Loucy (cell line): ENCODE data around the gene SLC12A5.
A peak's percentile ranks its signal among the peaks of the same experiment; 100 is the strongest.

Experiments
- H2AFZ ChIP-seq: fragments of 200-600 bp; sonication (generic); 2 replicates; pipeline ENCODE4 v1.6.0; 2016; ENCODE audit warnings: antibody characterized with exemption, mild to moderate bottlenecking, low read length, moderate library complexity
- H3F3A ChIP-seq: fragments of 200-600 bp; 2 replicates; pipeline ENCODE4 v1.6.0; 2016; ENCODE audit warnings: antibody characterized with exemption, low read depth, mild to moderate bottlenecking
- H3K27me3 ChIP-seq: fragments of 200-600 bp; sonication (generic); 2 replicates; pipeline ENCODE4 v1.6.1; 2014; ENCODE audit warnings: low read length, mild to moderate bottlenecking; ENCODE audit not compliant: insufficient read depth, poor library complexity, severe bottlenecking
- H3K36me3 ChIP-seq: fragments of 200-600 bp; sonication (generic); 2 replicates; pipeline ENCODE4 v1.6.1; 2016; ENCODE audit warnings: low read length; ENCODE audit not compliant: insufficient read depth
- H3K4me1 ChIP-seq: fragments of 200-600 bp; sonication (generic); 2 replicates; pipeline ENCODE4 v1.5.1; 2014; ENCODE audit warnings: low read length, mild to moderate bottlenecking; ENCODE audit not compliant: insufficient read depth, poor library complexity, severe bottlenecking
- H3K4me2 ChIP-seq: fragments of 200-600 bp; sonication (generic); 2 replicates; pipeline ENCODE4 v1.6.0; 2014; ENCODE audit warnings: antibody characterized with exemption, low read length, low read depth, mild to moderate bottlenecking; ENCODE audit not compliant: poor library complexity, severe bottlenecking
- H3K4me3 ChIP-seq: fragments of 200-600 bp; sonication (generic); 2 replicates; pipeline ENCODE4 v1.5.1; 2014; ENCODE audit warnings: low read length, mild to moderate bottlenecking, mixed read lengths; ENCODE audit not compliant: poor library complexity, severe bottlenecking
- H3K79me2 ChIP-seq: fragments of 200-600 bp; sonication (generic); 2 replicates; pipeline ENCODE4 v1.6.1; 2014; ENCODE audit warnings: low read length; ENCODE audit not compliant: insufficient read depth
- H3K9ac ChIP-seq: fragments of 200-600 bp; sonication (generic); 2 replicates; pipeline ENCODE4 v1.6.0; 2014; ENCODE audit warnings: mild to moderate bottlenecking, low read depth, low read length, moderate library complexity; ENCODE audit not compliant: poor library complexity, severe bottlenecking
- H3K9me2 ChIP-seq: fragments of 200-600 bp; sonication (generic); replicated peaks from 2 replicates; pipeline ENCODE4 v1.6.1; 2016; ENCODE audit warnings: low read depth, low read length, mixed read lengths
- H3K9me3 ChIP-seq: fragments of 200-600 bp; sonication (generic); 2 replicates; pipeline ENCODE4 v1.6.1; 2014; ENCODE audit warnings: mild to moderate bottlenecking, antibody characterized with exemption, low read length, low read depth; ENCODE audit not compliant: insufficient read depth
- H4K20me1 ChIP-seq: fragments of 200-600 bp; sonication (generic); 2 replicates; pipeline ENCODE4 v1.6.0; 2014; ENCODE audit warnings: antibody characterized with exemption, low read length, mild to moderate bottlenecking; ENCODE audit not compliant: insufficient read depth, poor library complexity, severe bottlenecking
- EZH2phosphoT487 ChIP-seq: fragments of 200-600 bp; IDR thresholded peaks from 2 replicates; pipeline ENCODE4 v1.6.1; 2018; ENCODE audit warnings: antibody characterized with exemption, mild to moderate bottlenecking, moderate library complexity, borderline replicate concordance
- TF ChIP-seq, protein P1 (sequence below): fragments of 200-600 bp; sonication (generic); conservative IDR thresholded peaks from 2 replicates; pipeline ENCODE4 v1.5.1; 2014; ENCODE audit warnings: mild to moderate bottlenecking, antibody characterized with exemption, low read length

The SLC12A5 gene

DNA sequence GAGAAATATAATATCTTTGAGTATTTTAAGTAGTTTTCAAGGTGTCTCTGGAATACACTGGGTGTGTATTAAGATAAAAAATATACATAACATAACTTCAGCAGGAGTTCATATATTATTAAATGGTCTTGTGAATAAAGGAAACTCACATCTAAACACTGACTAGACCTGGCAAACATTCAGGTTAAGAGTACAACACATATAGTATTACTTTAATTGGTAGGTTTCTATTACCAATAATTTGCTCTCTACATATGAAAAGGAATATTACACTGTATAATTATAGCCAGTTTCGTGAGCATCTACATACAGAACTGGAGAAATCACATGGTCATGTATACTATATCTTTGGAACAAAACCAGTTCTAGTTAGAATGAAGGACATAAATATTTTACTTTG is 52.1 kb downstream of the SLC12A5 start:
- Histone ChIP-seq H3K27me3 (no peaks in the 10 kb centered on the region), H3K79me2 (peaks cover 85% of the 10 kb centered on the region), H3K4me2 (peak overlapping the region; percentile 88), H3K9me3 (no peaks in the 10 kb centered on the region), H3K9me2 (no peaks in the 10 kb centered on the region), H3K9ac (no peak overlapping the region), H3K4me3 (no peak overlapping the region), H3F3A (no peaks in the 10 kb centered on the region), H4K20me1 (peaks cover 91% of the 10 kb centered on the region), H2AFZ (no peak overlapping the region), H3K4me1 (peaks cover 41% of the 10 kb centered on the region), H3K36me3 (peaks cover 26% of the 10 kb centered on the region; the same call in 1 of the 2 replicates)
- TF ChIP-seq, protein P1, sequence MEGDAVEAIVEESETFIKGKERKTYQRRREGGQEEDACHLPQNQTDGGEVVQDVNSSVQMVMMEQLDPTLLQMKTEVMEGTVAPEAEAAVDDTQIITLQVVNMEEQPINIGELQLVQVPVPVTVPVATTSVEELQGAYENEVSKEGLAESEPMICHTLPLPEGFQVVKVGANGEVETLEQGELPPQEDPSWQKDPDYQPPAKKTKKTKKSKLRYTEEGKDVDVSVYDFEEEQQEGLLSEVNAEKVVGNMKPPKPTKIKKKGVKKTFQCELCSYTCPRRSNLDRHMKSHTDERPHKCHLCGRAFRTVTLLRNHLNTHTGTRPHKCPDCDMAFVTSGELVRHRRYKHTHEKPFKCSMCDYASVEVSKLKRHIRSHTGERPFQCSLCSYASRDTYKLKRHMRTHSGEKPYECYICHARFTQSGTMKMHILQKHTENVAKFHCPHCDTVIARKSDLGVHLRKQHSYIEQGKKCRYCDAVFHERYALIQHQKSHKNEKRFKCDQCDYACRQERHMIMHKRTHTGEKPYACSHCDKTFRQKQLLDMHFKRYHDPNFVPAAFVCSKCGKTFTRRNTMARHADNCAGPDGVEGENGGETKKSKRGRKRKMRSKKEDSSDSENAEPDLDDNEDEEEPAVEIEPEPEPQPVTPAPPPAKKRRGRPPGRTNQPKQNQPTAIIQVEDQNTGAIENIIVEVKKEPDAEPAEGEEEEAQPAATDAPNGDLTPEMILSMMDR: no peak
- no peak for TF ChIP-seq EZH2phosphoT487

DNA sequence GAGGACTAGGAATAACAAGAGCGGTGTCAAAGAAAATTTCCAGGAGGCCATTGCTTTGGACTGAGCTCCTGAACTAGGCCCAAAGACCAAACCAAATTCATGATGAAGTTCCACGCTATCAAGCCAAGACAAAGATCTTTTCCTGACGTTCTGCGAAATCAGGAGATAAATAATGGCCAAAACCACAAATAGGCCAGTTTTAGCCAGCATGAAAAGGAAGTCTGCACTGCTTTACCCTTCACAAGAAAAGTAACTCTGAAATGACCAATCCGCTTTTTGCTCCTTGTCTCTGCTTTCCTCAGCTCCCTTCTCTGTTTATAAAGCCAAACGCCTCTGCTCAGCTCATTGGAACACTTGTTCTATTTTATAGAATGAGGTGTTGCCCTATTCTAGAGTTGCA is 54.1 kb downstream of the SLC12A5 start:
- Histone ChIP-seq H3K9me3 (no peaks in the 10 kb centered on the region), H3K4me2 (peak overlapping the region; percentile 88), H3K79me2 (peaks cover 98% of the 10 kb centered on the region), H3F3A (no peaks in the 10 kb centered on the region), H2AFZ (no peak overlapping the region), H3K36me3 (peaks cover 16% of the 10 kb centered on the region; the same call in 1 of the 2 replicates), H3K9me2 (no peaks in the 10 kb centered on the region), H4K20me1 (peaks cover 93% of the 10 kb centered on the region), H3K4me1 (peaks cover 54% of the 10 kb centered on the region), H3K4me3 (peak overlapping the region; percentile 95), H3K9ac (no peak overlapping the region), H3K27me3 (no peaks in the 10 kb centered on the region)
- no peak for TF ChIP-seq EZH2phosphoT487

DNA sequence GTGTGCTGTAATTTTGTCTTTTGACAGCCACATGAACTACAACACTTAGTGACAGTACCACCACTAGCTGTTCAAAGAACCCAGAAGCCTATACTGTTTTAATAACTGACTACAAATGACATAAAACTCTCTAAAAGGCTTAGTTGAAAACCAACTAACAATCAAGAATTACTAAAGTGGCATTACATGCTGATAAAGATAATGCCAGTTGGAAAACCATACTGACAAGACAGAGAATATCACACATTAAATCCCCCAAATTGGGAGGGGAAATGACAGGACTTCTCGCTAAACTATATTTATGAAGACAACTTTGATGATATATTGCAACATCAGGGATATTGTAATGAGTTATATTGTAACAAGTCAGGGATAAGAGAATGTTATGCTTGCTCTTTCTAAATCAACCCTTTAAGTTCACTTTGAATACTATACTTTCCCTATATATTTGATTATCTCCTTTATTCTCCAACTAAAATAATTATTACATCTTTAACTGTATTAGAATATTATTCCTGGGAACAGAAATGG is 54.6 kb downstream of the SLC12A5 start:
- H3K79me2 ChIP-seq: peaks cover 98% of the 10 kb centered on the region
- H3K4me3 ChIP-seq: peak overlapping the region; percentile 95
- H3K9me3 ChIP-seq: no peaks in the 10 kb centered on the region
- H3K27me3 ChIP-seq: no peaks in the 10 kb centered on the region
- H2AFZ ChIP-seq: no peak overlapping the region
- peak overlapping the region; percentile 88 for H3K4me2 ChIP-seq
- peaks cover 93% of the 10 kb centered on the region for H4K20me1 ChIP-seq
- H3F3A ChIP-seq: no peaks in the 10 kb centered on the region
- peaks cover 11% of the 10 kb centered on the region; the same call in 1 of the 2 replicates for H3K36me3 ChIP-seq
- H3K4me1 ChIP-seq: peaks cover 56% of the 10 kb centered on the region
- H3K9ac ChIP-seq: no peak overlapping the region
- no peaks in the 10 kb centered on the region for H3K9me2 ChIP-seq
- TF ChIP-seq EZH2phosphoT487: no peak
- TF ChIP-seq, protein P1: no peak

DNA sequence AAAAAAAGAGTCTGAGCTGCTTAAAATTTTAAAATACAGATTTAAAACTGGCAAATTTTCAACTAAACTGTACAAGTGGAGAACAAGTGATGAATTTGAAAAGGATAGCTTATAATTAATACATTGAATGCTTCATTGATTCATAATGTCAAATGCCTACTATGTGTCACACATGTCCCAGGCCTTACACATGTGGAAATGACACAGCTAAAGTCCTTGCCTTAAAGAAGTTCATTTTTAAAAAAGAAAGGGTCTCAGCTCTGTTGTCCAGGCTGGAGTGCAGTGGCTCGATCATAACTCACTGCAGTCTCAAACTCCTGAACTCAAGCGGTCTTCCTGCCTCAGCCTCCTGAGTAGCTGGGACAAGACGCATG is 55.8 kb downstream of the SLC12A5 start:
- peaks cover 4% of the 10 kb centered on the region for H3K27me3 ChIP-seq
- peak overlapping the region; percentile 95 for H3K4me3 ChIP-seq
- H3K4me2 ChIP-seq: peak overlapping the region; percentile 88
- H3K4me1 ChIP-seq: peaks cover 56% of the 10 kb centered on the region
- no peaks in the 10 kb centered on the region for H3K9me2 ChIP-seq
- no peaks in the 10 kb centered on the region for H3F3A ChIP-seq
- H3K9ac ChIP-seq: peak overlapping the region; percentile 46
- H4K20me1 ChIP-seq: peaks cover 95% of the 10 kb centered on the region
- H3K79me2 ChIP-seq: peaks cover 97% of the 10 kb centered on the region
- no peaks in the 10 kb centered on the region for H3K36me3 ChIP-seq
- H2AFZ ChIP-seq: no peak overlapping the region
- no peaks in the 10 kb centered on the region for H3K9me3 ChIP-seq
- TF ChIP-seq, protein P1: no peak
- no peak for TF ChIP-seq EZH2phosphoT487
